ENCODE data around the gene HSD11B1L.

Gene HSD11B1L, protein sequence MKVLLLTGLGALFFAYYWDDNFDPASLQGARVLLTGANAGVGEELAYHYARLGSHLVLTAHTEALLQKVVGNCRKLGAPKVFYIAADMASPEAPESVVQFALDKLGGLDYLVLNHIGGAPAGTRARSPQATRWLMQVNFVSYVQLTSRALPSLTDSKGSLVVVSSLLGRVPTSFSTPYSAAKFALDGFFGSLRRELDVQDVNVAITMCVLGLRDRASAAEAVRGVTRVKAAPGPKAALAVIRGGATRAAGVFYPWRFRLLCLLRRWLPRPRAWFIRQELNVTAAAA

DNA sequence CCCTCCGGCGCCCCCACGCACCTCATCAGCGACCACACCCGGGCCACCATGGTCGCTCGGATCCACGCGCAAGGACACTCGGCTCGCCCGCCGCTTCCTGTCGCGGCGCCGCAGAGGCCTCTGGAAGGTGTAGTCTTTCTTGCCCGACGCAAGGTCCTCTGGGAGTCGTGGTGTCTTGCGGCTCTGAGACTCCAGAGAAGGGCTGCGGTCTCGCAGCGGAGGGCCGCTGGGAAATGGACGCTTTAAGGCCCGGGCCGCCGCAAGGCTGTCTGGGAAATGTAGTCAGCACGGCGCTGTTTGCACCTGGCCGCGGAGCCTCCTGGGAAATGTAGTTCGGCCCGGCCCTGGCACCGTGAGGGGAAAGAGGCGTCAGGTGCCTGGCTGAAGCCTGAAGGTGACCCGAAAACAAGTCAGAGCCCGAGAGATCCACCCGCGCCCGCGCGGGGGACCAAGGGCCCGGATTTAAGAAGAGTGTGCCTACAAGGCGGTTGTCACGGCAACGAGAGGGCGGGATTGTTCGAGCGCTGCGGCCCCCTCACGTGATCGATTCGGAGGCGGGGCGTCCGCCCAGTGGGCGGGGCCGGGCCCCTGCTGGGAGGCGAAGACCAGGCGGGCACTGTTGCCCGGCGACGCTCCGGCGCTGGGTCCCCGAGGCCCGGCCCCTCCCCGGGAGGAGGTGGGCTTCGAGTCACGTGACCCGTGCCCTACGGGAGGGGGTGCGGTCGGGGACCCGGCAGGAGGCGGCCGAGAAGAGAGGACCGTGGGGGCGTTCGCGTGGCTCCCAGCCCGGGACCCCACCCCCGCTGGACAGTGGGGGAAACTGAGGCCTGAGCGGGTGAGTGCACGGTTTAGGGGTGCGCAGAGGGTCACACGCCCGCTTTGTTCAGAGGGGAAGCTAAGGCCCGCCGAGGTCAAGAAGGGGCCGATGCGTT is at the start of gene HSD11B1L, which contains the start of gene MICOS13:
Gene HSD11B1L, plus strand, starts transcription at position 591 of the 932 bp plus-strand sequence. CDS start 3,806 bp downstream, outside the sequence.
Gene MICOS13, minus strand, starts transcription at position 80 of the 932 bp plus-strand sequence. Its CDS starts 30 bp downstream, at position 50.
- DNase-seq = peak; percentile 99

DNA sequence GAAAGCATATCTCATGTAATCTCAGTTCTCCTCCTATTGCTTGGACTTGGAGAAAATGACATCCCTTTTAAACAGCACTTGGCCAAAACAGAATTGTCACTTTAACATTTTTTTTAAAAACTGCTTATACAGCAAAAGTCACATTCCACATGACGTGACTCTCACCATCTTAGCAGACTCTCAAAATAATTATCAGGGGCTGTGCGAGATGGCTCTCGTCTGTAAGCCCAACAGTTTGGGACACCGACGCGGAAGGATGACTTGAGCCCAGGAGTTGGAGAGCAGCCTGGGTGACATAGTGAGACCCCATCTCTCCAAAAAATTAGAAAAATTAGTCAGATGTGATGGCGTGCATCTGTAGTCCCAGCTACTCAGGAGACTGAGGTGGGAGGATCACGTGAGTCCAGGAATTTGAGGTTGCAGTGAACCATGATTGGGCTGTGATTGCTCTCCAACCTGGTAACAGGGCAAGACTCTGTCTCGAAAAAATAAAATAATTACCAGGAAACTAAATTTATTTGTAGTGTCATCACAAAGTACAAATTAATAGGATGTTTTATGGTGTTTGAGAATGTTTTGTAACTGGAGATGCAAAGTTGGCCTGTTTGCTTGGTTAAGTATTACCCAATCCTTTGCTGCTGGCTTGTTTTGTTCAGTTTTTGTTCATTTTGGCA is 49.1 kb upstream of the HSD11B1L start:
- DNase-seq = no peak

DNA sequence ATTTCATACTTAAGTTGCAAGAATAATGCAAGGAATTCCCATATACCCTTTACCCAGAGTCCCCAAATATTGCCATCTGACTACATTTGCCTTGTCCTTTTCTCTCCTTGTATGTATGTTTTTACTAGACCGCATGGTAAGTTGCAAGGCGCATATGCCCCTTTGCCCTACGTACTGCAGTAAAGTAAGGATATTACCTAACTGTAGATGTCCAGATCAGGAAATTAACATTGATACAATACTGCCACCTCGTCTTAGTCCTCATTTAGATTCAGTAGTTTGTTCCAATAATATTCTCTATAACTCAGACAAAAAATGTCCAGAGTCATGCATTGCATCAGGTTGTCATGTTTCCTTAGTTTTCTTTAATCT is 48.6 kb upstream of the HSD11B1L start:
- no peak for DNase-seq

DNA sequence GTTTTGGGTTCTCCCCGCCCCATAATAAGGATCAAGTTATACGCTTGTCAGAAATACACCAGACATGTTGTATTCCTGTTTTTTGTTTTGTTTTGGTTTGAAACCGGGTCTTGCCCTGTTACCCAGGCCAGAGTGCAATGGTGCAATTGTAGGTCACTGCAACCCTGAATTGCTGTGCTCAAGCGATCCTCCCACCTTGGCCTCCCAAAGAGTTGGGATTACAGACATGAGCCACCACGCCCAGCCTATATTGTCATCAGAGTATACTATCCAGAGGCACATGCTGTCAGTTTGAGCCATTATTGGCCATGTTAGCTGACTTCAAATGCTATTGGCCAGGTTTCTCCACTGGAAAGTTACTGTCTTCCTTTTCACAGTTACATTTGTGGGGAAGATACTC is 48.2 kb upstream of the HSD11B1L start:
- DNase-seq = peak; percentile 22

DNA sequence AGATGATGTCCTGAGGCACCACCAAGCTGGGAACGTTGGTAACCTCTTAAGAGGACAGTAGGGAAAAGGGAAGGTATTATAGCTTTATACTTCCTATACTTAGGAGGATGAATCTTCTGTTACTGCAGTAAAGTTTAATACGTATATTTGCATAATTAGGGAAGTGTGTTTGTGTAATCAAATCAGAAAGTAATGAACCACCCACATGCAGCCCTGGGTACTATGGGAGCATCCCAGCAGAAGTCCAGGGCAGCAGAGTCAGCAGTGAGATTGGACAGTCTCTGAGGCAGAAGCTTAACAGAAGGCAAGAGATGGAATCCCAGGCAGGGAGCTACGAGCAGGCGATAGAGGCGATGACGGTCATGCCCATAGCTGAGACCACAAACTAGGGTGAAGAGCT is 45.4 kb upstream of the HSD11B1L start:
- peak; percentile 48 for DNase-seq

DNA sequence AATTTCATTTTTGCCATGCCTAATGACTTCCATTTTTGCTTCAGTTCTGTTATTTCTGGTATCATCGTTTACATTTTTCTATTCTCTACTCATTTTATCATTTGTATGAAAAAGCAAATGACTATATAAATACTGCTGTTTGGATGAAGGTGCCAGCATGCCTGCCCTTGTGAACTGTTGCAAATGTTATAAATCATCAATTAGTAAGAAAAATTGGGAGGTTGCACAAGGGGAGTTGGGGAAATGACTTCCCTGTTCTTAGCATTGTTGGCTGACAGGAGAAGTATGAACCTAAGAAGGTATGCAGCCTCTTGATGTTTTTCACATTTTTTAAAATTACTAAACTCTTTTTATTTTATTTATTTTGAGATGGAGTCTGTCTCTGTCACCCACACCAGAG is 42.9 kb upstream of the HSD11B1L start:
- DNase-seq = no peak

DNA sequence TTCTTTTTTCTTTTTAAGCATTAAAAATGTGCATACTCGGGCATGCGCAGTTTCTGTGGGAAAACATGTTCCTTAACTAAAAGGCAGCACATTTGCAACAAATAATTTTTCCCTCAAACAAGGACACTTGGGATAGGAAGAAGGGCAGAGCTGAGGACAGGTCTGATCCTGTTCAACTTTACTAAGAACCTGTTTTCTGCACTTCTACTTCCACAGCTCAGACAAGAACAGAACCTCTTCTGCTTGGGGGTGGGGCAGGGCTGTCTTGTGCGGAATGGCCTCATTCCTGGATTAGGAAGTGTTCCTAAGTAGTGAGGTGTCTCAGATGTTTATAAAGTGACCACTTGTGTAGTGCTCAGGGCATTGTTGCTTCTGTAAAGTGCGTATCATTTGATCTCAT is 39.7 kb upstream of the HSD11B1L start:
- DNase-seq = no peak

DNA sequence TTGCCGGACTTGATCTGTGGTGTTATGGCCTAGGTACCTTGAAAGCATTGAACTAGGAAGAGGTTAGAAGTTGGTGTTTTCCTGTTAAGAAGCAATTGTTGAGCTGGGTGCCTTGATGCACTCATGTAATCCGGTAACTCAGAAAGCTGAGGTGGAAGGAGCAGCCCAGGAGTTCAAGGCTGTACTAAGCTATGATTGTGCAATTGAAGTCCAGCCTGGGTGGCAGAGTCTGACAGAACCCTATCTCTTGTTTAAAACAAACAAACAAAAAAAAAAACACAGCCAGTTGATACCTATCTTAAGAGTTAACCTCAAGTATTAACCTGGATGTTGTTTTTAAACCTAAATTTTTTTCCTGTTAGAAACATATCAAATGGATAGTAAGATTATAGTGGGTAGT is 38.6 kb upstream of the HSD11B1L start:
- DNase-seq = no peak

DNA sequence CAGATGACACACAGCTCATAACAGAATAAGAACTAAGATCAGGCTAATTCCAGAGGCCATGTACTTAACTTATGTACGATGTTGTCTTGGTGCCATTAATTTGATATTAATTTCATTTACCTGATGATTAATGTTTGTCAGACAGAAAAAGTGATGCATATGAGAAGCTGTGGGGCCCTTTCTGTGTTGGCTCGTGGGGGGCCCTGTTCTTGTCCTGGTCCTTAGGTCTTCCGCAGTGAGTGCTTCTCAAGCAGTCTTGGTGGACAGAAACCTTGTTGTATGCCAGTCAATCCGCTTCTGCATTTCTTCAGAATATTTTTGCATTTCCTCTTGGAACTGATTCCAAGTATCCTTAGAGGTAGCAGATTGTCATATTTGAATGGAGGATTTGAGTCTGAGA is 37.8 kb upstream of the HSD11B1L start:
- DNase-seq = no peak

DNA sequence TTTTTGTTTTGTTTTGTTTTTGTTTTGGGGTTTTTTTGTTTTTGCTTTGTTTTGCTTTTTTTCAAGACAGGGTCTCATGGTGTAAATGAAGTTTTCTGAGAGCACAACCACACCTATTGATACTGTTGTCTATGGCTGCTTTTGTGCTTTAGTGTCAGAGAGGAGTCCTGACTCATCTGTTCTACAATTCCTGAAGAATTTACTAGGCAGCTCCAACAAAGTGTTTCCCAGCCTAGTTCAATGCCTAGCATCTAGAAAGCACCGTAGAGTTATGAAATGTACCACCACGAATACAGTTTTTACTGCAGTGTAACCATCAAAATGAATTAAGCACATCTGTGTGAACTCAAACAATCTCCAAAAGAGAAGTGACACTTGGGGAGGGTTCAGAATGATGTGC is 36.8 kb upstream of the HSD11B1L start:
- DNase-seq = no peak

DNA sequence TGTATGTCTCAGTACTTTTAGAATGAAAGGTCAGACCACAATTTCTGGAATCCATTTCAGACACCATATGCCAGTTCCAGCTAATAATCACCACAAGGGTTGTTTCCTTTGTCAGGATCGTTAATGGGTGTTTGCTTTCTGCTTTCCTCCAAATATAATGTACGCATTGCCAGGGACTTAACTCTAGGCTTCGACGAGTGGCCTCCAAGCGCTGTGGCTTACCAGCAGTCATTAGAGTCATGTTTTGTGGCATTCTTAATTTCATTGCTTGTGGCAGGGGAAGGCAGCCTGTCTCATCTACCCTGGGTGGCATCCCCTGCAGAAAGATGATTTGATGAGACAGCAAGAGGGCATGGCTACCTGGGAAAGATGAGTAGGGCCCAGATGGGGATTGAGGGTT is 35.4 kb upstream of the HSD11B1L start:
- DNase-seq = no peak

DNA sequence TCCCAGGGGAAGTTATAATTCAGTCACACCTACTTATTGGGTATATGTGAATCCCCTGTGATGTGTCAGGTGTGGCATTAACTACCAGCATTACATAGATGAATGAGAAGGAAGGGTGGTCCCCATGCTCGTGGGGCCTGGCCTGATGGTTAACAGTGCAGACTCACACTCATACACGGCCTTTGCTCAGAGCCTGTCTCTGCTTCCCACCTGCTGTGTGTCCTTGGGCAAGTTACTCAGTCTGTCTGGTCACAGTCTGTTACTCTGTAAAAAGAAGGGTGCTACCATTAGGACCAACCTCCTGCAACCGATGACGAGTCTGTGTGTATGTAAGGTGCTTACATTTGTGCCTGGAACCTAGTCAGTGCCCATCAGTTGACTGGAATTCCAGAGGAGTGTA is 34.1 kb upstream of the HSD11B1L start:
- DNase-seq = no peak

DNA sequence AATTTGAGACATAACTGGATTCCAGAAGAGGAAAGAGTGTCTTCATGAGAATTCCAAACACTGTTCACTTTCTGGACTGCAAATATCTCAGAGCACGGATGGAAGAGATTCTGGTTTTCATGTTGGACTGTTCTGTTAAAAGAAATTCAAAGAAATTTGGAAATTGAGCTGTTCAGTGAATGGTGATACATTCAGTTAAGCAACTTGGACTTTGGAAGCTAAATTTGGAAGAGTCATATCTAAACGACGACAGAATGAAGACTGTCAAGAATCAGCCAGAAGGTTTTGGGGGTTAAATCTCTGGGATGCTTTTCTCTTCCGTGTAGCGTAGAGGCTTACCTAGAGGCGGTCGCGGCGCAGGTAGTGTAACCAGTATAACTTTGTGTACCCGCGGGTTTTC is 32.4 kb upstream of the HSD11B1L start:
- no peak for DNase-seq

DNA sequence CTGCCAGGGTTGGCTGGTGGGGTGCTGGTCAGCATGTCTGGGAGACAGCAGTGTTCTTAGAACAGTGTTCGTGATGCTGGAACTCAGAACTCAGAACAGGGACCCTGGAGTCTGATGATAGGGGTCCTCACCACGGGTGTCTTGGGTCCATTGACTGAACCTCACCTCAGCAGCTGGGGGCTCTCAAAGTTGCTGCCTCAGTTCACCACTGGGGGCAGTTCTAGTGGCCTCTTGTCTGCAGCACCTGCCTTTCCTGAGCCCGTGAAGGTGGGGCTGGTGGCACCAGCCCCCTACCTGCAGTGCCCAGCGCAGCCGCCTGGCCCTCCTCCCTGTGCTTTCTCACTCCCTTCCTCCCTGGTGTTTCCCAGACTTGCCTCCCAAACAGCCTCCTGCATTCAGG is 29.5 kb upstream of the HSD11B1L start:
- no peak for DNase-seq

DNA sequence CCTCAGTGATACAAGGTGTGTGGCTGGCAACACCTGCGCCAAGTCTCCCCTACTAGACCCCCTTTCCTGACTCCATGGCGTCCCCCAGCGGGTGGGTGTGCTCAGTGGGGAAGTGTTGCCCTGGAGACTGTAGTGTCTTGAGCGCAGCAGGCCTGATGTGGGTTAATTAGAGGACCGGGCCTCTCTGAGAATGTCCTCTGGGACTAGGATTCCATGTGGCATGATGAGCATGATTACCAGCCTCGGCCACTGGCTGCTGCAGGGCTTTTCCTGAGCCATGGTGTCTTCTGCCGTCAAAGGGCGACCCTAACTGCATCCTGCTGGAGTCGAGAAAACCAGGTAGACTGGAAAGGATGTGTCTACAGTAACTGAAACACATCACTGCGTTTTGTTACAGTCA is 28.6 kb upstream of the HSD11B1L start:
- no peak for DNase-seq

DNA sequence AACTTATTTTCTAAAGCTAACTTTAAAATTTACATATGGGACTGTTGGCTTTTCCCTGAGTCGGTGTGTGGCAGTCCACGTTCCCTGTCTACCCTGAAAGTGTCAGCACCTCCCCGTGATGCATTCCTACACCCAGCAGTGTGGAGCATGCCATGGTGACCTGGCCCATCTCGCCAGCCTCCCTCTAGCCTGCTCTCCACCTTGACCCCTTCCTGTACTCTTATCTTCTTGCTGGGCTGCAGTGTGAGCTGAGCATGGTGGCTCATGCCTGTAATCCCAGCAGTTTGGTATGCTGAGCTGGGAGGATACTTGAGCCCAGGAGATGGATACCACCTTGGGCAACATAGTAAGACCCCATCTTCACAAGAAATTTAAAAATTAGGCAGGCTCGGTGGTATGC is 25.9 kb upstream of the HSD11B1L start:
- no peak for DNase-seq

DNA sequence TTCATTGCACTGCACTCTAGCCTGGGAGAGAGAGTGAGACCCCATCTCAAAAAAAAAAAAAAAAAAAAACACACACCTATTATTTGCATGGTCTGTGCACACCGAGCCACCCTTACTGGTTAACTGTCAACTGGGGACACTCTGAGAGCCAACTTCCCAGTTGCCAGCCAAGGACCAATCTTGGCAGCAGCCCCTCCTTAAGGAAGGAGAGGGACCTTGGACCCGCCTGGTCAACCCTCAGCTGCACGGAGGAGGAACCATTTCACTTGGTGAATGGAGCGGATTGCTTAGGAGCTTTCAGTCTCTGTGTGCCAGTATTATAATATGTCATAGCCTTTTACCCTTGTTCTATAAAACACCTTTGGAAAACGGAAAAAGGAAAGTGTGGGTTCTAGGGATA is 25.4 kb upstream of the HSD11B1L start:
- no peak for DNase-seq

DNA sequence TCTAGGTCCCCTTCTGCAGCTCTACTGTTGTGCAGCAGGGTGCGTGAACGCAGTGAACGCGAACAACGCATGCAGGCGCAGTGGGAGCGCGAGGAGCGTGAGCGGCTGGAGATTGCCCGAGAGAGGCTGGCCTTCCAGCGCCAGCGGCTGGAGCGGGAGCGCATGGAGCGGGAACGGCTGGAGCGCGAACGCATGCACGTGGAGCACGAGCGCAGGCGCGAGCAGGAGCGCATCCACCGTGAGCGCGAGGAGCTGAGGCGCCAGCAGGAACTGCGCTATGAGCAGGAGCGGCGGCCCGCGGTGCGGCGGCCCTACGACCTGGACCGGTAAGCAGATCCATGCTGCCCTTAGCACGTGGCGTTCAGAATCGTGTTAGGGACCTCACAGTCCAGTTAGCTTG is 19.3 kb upstream of the HSD11B1L start:
- no peak for DNase-seq

DNA sequence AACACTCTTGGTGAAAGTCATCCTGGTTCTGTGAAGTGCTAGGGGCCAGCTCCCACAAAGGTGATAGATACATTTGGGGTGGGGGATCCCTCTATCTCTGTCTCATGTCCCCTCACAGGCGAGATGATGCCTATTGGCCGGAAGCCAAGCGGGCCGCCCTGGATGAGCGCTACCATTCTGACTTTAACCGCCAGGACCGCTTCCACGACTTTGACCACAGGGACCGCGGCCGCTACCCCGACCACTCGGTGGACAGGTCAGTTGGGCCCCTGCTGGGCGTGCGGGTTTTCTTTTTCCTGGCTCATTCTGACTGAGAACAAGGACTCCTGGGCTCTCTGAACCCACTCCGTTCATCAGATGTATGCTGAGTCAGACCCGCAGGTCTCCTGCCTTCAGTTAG is 16.9 kb upstream of the HSD11B1L start:
- DNase-seq = no peak

DNA sequence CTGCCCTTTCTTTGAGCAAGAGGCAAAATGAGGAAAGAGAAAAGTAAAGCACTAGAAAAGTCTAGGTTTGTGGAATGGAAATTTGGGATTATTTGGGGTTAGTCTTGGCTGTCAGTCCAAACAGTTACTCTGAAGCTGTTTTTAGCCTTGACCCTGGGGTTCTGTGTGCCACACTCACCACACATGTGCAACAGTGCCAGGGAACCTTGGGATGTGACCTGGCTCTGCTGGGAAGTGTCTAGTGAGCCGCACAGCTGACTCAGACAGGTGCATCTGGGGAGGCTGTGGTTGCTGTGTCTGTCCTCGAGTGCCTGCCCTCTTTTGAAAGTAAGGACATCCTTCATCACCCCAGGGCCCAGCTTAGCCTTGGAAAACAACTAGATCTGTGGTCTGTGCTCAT is 16.3 kb upstream of the HSD11B1L start:
- DNase-seq = no peak

DNA sequence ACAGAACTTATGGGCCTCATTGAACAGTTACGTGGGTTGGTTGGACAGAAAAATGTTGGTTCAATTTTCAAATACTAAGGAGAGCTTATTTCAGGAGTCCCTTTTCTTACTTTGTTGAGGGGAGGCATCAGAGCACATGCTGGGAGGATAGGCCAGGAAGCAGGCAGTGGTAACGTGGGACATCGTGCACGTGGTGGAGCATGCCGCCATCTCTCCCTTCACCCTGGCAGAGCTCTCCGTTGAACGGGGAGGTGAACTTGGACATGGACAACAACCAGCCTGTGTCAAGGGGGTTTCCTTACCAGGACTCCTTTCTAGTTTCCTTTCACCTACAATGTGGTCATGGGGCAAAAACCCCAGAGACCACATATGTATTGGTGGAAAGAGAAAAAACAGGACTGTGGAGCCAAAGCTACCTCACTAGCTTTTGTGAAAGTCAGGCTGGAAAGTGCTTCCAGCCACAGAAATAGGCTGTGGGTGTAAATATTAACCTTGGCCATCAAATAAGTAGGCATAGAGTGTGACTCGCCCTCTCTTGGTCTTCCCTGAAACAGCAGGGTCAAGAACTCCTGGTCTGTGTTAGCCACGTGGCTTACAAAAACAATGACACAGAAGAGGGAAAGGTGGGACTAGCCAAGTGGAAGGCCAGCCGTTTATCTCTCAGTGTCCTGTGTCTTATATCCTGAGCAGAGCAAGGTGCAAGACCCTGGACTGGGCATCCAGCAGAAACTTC is 14.9 kb upstream of the HSD11B1L start:
- no peak for DNase-seq

DNA sequence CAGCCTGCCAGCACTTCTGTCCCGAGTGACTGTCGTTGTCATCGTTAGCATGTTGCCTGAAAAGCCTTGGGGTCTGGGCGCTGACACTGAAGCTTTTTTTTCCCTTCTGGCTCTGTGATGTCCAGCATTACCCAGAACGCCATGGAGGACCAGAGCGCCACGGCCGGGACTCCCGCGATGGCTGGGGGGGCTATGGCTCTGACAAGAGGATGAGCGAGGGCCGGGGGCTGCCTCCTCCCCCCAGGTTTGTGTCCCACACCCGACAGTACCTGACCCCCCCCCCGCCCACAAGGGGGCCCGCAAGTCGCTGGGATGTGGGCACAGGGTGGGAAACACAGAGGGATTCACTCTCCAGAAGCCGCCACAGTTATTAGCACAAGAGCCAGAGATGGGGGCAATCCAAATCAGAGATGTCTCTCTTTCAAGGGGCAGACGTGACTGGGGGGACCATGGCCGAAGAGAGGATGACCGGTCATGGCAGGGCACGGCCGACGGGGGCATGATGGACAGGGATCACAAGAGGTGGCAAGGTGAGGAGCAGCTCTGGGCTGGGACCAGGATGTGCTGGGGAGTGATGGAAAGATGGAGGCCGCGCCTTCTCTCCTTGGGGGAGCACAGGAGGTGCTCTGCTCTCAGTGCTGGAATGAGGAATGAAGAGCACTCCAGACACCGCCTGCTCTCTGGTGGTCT is 13.8 kb upstream of the HSD11B1L start:
- no peak for DNase-seq
